Neural crest cell (in vitro differentiated cells): ENCODE measurements around the gene FBXO10. TPM values are rescaled to one million over a fixed set of nuclear protein-coding genes. Genes with fewer than 3 reads are reported as not detected.
"Not testable (repeated sequence)": the region's sequence is repeated elsewhere in the genome, so short reads cannot be mapped to it uniquely, and the experiment has no call there.

ENCODE experiments used
- DNase-seq: peaks from one replicate; pipeline ENCODE4 v3.0.0; 2021; ENCODE audit warnings: low read depth, mixed read lengths, low spot score
- H3K27ac Mint-ChIP-seq: one replicate; pipeline ENCODE4 v1.8.0; 2021; ENCODE audit warnings: mild to moderate bottlenecking, mixed read lengths; ENCODE audit not compliant: unreplicated experiment
- H3K27me3 Mint-ChIP-seq: 2 replicates; pipeline ENCODE4 v1.8.0; 2021; ENCODE audit warnings: low read depth, mild to moderate bottlenecking, mixed read lengths
- H3K36me3 Mint-ChIP-seq: 2 replicates; pipeline ENCODE4 v1.8.0; 2021; ENCODE audit warnings: low read depth, mild to moderate bottlenecking, mixed read lengths
- H3K4me1 Mint-ChIP-seq: 2 replicates; pipeline ENCODE4 v1.8.0; 2021; ENCODE audit warnings: mixed read lengths
- H3K4me3 Mint-ChIP-seq: one replicate; pipeline ENCODE4 v1.8.0; 2021; ENCODE audit warnings: mild to moderate bottlenecking, mixed read lengths
- H3K9me3 Mint-ChIP-seq: 2 replicates; pipeline ENCODE4 v1.8.0; 2021; ENCODE audit warnings: mixed read lengths
- total RNA-seq: library from RNA; stranded (reverse); gene quantifications from 2 replicates; pipeline ENCODE4 v1.2.1, GENCODE V29; 2021
- TF ChIP-seq, protein P1 (sequence below): fragments of 200-600 bp; sonication (generic); conservative IDR thresholded peaks from 2 replicates; pipeline ENCODE4 v1.5.0; 2021; ENCODE audit warnings: antibody characterized with exemption, mild to moderate bottlenecking

FBXO10 gene
- total RNA-seq, 1 donor from 2014 or later: 25.6 TPM

DNA sequence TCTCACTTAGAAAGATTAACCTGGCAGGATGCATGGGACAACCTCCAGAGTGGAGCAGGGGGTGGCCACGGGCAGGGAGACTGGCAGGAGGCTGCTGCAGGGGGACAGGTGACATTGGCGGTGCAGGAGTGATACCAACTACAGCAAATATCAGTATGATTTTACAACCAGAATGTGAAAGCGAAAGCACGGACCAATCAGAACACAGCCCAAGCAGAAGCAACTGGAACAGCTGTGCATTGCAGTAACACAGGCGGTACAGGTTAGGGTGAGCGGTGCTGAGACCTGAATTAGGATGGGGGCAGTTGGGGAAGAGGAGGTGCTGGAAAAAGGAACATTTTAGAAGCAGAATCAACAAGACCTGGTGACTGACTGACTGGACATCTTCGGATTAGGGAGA, 61.2 kb downstream of the FBXO10 start:
- no peak overlapping the region for H3K4me3 Mint-ChIP-seq
- H3K4me1 Mint-ChIP-seq: no peaks in the 10 kb centered on the region
- peaks cover 5% of the 10 kb centered on the region for H3K36me3 Mint-ChIP-seq
- H3K27me3 Mint-ChIP-seq: no peaks in the 10 kb centered on the region
- DNase-seq: no peak
- TF ChIP-seq, protein P1, sequence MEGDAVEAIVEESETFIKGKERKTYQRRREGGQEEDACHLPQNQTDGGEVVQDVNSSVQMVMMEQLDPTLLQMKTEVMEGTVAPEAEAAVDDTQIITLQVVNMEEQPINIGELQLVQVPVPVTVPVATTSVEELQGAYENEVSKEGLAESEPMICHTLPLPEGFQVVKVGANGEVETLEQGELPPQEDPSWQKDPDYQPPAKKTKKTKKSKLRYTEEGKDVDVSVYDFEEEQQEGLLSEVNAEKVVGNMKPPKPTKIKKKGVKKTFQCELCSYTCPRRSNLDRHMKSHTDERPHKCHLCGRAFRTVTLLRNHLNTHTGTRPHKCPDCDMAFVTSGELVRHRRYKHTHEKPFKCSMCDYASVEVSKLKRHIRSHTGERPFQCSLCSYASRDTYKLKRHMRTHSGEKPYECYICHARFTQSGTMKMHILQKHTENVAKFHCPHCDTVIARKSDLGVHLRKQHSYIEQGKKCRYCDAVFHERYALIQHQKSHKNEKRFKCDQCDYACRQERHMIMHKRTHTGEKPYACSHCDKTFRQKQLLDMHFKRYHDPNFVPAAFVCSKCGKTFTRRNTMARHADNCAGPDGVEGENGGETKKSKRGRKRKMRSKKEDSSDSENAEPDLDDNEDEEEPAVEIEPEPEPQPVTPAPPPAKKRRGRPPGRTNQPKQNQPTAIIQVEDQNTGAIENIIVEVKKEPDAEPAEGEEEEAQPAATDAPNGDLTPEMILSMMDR: no peak
- no peaks in the 10 kb centered on the region for H3K9me3 Mint-ChIP-seq
- H3K27ac Mint-ChIP-seq: no peak overlapping the region

DNA sequence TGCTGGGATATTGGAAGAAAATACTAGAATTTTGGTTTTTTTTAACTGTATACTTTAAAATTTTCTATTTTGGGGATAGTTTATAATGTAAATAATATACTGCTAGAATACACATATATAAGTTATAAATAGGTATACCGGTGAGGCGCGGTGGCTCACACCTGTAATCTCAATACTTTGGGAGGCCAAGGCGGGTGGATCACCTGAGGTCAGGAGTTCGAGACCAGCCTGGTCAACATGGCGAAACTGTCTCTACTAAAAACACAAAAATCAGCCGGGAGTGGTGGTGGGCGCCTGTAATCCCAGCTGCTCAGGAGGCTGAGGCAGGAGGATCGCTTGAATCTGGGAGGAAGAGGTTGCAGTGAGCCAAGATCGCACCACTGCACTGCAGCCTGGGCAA, 61.8 kb downstream of the FBXO10 start:
- H3K9me3 Mint-ChIP-seq, H3K36me3 Mint-ChIP-seq, H3K4me3 Mint-ChIP-seq, H3K27ac Mint-ChIP-seq, DNase-seq, H3K27me3 Mint-ChIP-seq, H3K4me1 Mint-ChIP-seq: not testable (repeated sequence)

DNA sequence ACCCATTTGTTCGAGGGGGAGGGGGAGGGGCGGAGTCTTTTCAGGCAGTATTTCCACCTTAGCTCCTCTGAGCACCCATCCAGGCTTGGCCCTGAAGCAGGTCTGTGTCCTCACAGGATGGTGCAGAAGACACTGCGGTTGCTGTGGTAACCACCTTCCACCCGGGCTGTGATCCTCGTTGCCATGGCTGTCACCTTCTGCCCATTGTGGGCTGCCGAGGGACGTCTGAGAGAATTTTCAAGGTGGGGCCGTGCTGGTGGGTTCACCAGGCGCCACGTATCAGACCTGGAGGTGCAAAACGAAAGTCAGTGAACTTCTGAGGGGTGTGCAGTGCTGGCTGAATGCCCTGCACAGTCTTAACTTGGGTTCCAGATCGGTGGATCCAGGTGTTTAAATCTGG, 63.7 kb downstream of the FBXO10 start:
- Mint-ChIP-seq H3K27ac (peak overlapping the region; percentile 71), H3K4me1 (no peaks in the 10 kb centered on the region), H3K36me3 (peaks cover 8% of the 10 kb centered on the region), H3K4me3 (no peak overlapping the region), H3K27me3 (no peaks in the 10 kb centered on the region), H3K9me3 (no peaks in the 10 kb centered on the region)
- TF ChIP-seq, protein P1: no peak
- DNase-seq: no peak

DNA sequence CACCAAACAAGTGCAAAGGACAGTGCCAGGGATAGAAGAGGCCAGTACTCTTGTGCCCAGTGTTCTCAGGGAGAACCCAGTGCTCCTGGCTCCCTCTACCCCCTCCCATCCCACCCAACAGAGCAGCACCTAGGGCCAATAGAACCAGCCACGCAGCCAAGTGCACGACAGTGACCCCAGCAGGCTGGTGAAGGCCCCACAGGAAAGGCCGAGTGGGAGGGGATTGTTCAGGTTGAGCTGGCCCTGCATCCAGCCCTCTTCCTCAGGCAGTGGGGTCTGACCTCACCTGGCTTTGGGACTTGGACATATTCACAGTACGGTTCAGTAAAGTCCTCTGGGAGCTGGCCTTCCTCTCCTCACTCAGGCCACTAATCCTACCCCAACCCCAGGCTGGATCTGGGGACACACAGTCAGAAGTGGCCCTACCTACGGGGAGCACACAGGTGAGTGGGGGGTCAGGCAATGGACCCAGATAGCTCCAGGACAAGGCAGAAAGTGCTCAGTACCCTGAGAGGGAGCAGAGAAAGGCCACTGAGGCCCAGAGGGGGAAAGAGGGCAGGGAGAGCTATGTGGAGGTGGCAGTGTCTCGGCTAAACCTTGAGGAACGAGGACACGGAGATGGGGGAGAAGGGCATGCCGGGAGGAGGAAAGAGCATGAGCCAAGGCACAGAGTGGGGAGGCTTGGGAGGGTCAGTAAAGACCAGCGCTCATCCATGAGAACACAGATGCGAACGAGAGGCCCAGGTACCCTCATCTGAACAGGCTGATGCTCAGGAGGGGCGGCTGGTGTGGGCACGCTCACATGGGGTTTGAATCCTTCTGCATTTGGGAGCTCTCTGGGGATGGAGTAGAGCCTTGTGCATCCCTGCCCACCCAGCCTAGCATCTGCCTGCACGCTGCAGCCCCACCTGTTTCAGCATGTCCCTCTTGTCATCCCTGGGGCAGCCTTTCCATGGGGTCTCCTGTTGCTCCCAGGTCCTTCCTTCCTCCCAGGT, 64.9 kb downstream of the FBXO10 start:
- Mint-ChIP-seq H3K27ac (no peak overlapping the region), H3K4me1 (no peaks in the 10 kb centered on the region), H3K4me3 (no peak overlapping the region), H3K9me3 (no peaks in the 10 kb centered on the region), H3K27me3 (no peaks in the 10 kb centered on the region), H3K36me3 (peaks cover 8% of the 10 kb centered on the region)
- no peak for DNase-seq
- TF ChIP-seq, protein P1: peak; percentile 17

DNA sequence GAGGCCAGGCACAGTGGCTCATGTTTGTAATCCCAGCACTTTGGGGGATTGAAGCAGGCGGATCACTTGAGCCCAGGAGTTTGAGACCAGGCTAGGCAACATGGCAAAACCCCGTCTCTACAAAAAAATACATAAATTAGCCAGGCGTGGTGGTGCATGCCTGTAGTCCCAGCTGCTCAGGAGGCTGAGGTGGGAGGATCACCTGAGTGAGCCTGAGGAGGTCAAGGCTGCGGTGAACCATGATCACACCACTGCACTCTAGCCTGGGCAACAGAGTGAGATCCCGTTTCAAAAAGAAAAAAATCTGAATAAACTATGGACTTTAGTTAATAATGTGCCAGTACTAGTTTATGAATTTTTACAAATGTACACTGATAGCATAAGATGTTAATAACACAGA, 66.1 kb downstream of the FBXO10 start:
- H3K4me3 Mint-ChIP-seq, H3K27me3 Mint-ChIP-seq, H3K36me3 Mint-ChIP-seq, DNase-seq, H3K4me1 Mint-ChIP-seq, H3K27ac Mint-ChIP-seq, H3K9me3 Mint-ChIP-seq: not testable (repeated sequence)

DNA sequence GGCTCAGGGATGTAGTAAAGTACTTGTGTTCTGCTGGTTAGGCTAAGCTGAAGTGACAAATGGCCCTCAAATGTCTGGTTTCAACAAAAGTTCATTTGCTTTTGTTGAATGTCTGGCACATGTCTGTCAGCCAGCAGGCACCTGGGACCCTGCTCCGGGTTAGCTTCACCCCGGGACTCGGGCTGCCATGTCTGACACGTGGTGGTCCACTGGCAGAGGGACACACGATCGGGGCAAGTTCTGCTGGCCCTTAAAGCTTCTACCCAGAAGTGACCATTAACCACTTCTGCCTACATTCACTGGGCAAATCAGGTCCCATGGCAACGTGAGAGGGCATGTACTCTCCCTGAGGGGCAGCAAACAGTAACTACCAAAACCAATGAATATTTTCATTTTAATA, 66.6 kb downstream of the FBXO10 start:
- no peak for DNase-seq
- no peaks in the 10 kb centered on the region for H3K9me3 Mint-ChIP-seq
- peaks cover 5% of the 10 kb centered on the region for H3K36me3 Mint-ChIP-seq
- no peaks in the 10 kb centered on the region for H3K4me1 Mint-ChIP-seq
- H3K4me3 Mint-ChIP-seq: no peak overlapping the region
- no peak overlapping the region for H3K27ac Mint-ChIP-seq
- TF ChIP-seq, protein P1: no peak
- no peaks in the 10 kb centered on the region for H3K27me3 Mint-ChIP-seq
